ENCODE results near the gene DNPEP. TPM values are rescaled to one million over a fixed set of nuclear protein-coding genes. Genes with fewer than 3 reads are reported as not detected.

Gene DNPEP
- total and polyA plus RNA-seq, 2 experiments from 2014 or later = 49.2 to 67.9 TPM

- Histone ChIP-seq H3K27me3 (ENCODE audit: insufficient read depth) (0 out of 2 replicates have a peak, but pooled peaks cover 6% of the 10 kb centered on the region), H3K4me2 (no peak overlapping the region), H3K4me3 (no peak overlapping the region), H3F3A (replicated peaks; ENCODE audit: low read depth) (peaks cover 2% of the 10 kb centered on the region; the same call in 1 of the 2 replicates), H3K36me3 (ENCODE audit: insufficient read depth) (no peaks in the 10 kb centered on the region), H3K9me2 (ENCODE audit: insufficient read depth) (no peaks in the 10 kb centered on the region; the same call in 1 of the 2 replicates), H4K20me1 (replicated peaks; ENCODE audit: insufficient read depth) (no peaks in the 10 kb centered on the region), H3K79me2 (replicated peaks; ENCODE audit: insufficient read depth) (no peaks in the 10 kb centered on the region), H3K4me1 (ENCODE audit: insufficient read depth) (peaks cover 3% of the 10 kb centered on the region; the same call in 1 of the 2 replicates), H2AFZ (no peak overlapping the region), H3K27ac (ENCODE audit: low read depth) (no peak overlapping the region)
- Mint-ChIP-seq H3K27me3 (ENCODE audit: insufficient read depth, low read depth, poor library complexity) (peaks cover 6% of the 10 kb centered on the region), H3K4me1 (peaks cover 3% of the 10 kb centered on the region; the same call in 2 of the 3 replicates), H3K9me3 (peaks cover 6% of the 10 kb centered on the region; the same call in 2 of the 3 replicates), H3K36me3 (ENCODE audit: low read depth) (no peaks in the 10 kb centered on the region), H3K4me3 (no peak overlapping the region), H3K27ac (no peak overlapping the region)
- ATAC-seq = no peak
- no peak for TF ChIP-seq JUNB (IDR thresholded peaks at IDR 0.05; ENCODE audit: unreplicated experiment)
- no peak for TF ChIP-seq REST (IDR thresholded peaks at IDR 0.05; ENCODE audit: unreplicated experiment)
- TF ChIP-seq NANOG (IDR thresholded peaks at IDR 0.05; ENCODE audit: borderline replicate concordance) = no peak
- no peak for TF ChIP-seq ZNF331 (CRISPR knock-in tag; IDR thresholded peaks at IDR 0.05; ENCODE audit: low read depth)
- TF ChIP-seq ZNF114 (CRISPR knock-in tag; IDR thresholded peaks at IDR 0.05) = no peak
- TF ChIP-seq POLR2AphosphoS5 (IDR thresholded peaks at IDR 0.05; ENCODE audit: low read depth) = no peak
- TF ChIP-seq EZH2phosphoT487 (IDR thresholded peaks at IDR 0.05; ENCODE audit: unreplicated experiment) = no peak
- no peak for TF ChIP-seq CREB1 (CRISPR knock-in tag; IDR thresholded peaks at IDR 0.05; ENCODE audit: low read depth)
- TF ChIP-seq EZH2 (IDR thresholded peaks at IDR 0.05; ENCODE audit: low read depth, unreplicated experiment) = no peak
- no peak for TF ChIP-seq ZNF462 (CRISPR knock-in tag; IDR thresholded peaks at IDR 0.05)
- no peak for TF ChIP-seq CTCF (conservative IDR thresholded peaks at IDR 0.05; ENCODE audit: low read depth in 2 of 2)
- no peak for TF ChIP-seq STAT1 (IDR thresholded peaks at IDR 0.05; ENCODE audit: unreplicated experiment)
- TF ChIP-seq ETS1 (IDR thresholded peaks at IDR 0.05) = no peak
- DNase-seq (ENCODE audit: low spot score) = no peak
Observed at GRCh38 chr2:219410390-219410789, 22.7 kb upstream of the DNPEP start.
